WERI-Rb-1 (cell line): Measurements from ENCODE around the gene MTCH1.

ENCODE experiments used
- DNase-seq: peaks from one replicate; pipeline ENCODE4 v3.0.0-alpha.2; 2020
- H3K27ac ChIP-seq: fragments of 250-450 bp; sonication (Bioruptor Pico); 2 replicates; pipeline ENCODE4 v1.5.1; 2020; ENCODE audit warnings: mild to moderate bottlenecking, moderate library complexity
- H3K27me3 ChIP-seq: fragments of 250-450 bp; sonication (Bioruptor Pico); 2 replicates; pipeline ENCODE4 v1.5.1; 2021; ENCODE audit warnings: mild to moderate bottlenecking, low read depth, moderate library complexity; ENCODE audit not compliant: insufficient read depth, severe bottlenecking
- H3K36me3 ChIP-seq: fragments of 250-450 bp; sonication (Bioruptor Pico); 2 replicates; pipeline ENCODE4 v1.5.1; 2020; ENCODE audit warnings: mild to moderate bottlenecking, moderate library complexity
- H3K4me3 ChIP-seq: 2 replicates; pipeline ENCODE4 v1.5.1; 2011; ENCODE audit warnings: low read depth, mild to moderate bottlenecking, control low read depth, low read length
- H3K9me3 ChIP-seq: fragments of 250-450 bp; sonication (Bioruptor Pico); 2 replicates; pipeline ENCODE4 v1.5.1; 2021; ENCODE audit warnings: mild to moderate bottlenecking, moderate library complexity; ENCODE audit not compliant: severe bottlenecking
- CTCF ChIP-seq: IDR thresholded peaks from 2 replicates; pipeline ENCODE4 v1.5.1; 2011; ENCODE audit warnings: low read depth, mild to moderate bottlenecking, control low read depth, inconsistent platforms, low read length

MTCH1 gene

GRCh38 chr6:36985417-36985807 is 584 bp downstream of the MTCH1 start:
- Histone ChIP-seq H3K4me3 (peak overlapping the region; percentile 92), H3K27ac (peak overlapping the region; percentile 90), H3K36me3 (peaks cover 26% of the 10 kb centered on the region), H3K9me3 (no peaks in the 10 kb centered on the region), H3K27me3 (no peaks in the 10 kb centered on the region)
- no peak for DNase-seq
- no peak for TF ChIP-seq CTCF

- Histone ChIP-seq H3K9me3 (no peaks in the 10 kb centered on the region), H3K27ac (peak overlapping the region; percentile 90), H3K36me3 (peaks cover 32% of the 10 kb centered on the region), H3K27me3 (no peaks in the 10 kb centered on the region), H3K4me3 (peak overlapping the region; percentile 92)
- DNase-seq, result peak; percentile 79
- no peak for TF ChIP-seq CTCF
Measured at GRCh38 chr6:36984581-36985416, 1.2 kb downstream of the MTCH1 start.

GRCh38 chr6:36983538-36983937 is 2.5 kb downstream of the MTCH1 start:
- H3K4me3 ChIP-seq, result no peak overlapping the region
- H3K27me3 ChIP-seq, result no peaks in the 10 kb centered on the region
- no peak for DNase-seq
- peaks cover 43% of the 10 kb centered on the region for H3K36me3 ChIP-seq
- H3K9me3 ChIP-seq, result no peaks in the 10 kb centered on the region
- no peak overlapping the region for H3K27ac ChIP-seq
- TF ChIP-seq CTCF, result no peak

- H3K36me3 ChIP-seq, result peaks cover 68% of the 10 kb centered on the region
- TF ChIP-seq CTCF, result peak; percentile 31; the same call in 1 of the 2 replicates
- no peak overlapping the region for H3K4me3 ChIP-seq
- H3K9me3 ChIP-seq, result no peaks in the 10 kb centered on the region
- no peak overlapping the region for H3K27ac ChIP-seq
- DNase-seq, result no peak
- H3K27me3 ChIP-seq, result no peaks in the 10 kb centered on the region
Measured at GRCh38 chr6:36980876-36981619, 4.9 kb downstream of the MTCH1 start.

- no peak overlapping the region for H3K27ac ChIP-seq
- no peaks in the 10 kb centered on the region for H3K27me3 ChIP-seq
- no peak overlapping the region for H3K4me3 ChIP-seq
- no peaks in the 10 kb centered on the region for H3K9me3 ChIP-seq
- peaks cover 75% of the 10 kb centered on the region for H3K36me3 ChIP-seq
- TF ChIP-seq CTCF, result no peak
- no peak for DNase-seq
Measured at GRCh38 chr6:36980129-36980528, 5.9 kb downstream of the MTCH1 start.
